GM21723 (cell line): ENCODE measurements around the gene IER5.

Experiments used
- ATAC-seq: cut with Tn5 transposase; IDR thresholded peaks from one replicate; pipeline ENCODE4 v1.9.1; 2021; ENCODE audit warnings: mild to moderate bottlenecking, moderate library complexity; ENCODE audit not compliant: unreplicated experiment

The IER5 gene

GRCh38 chr1:181131255-181131941 is 42.9 kb downstream of the IER5 start:
- peak; percentile 40 for ATAC-seq

GRCh38 chr1:181133441-181133951 is 45.0 kb downstream of the IER5 start:
- ATAC-seq = no peak

DNA sequence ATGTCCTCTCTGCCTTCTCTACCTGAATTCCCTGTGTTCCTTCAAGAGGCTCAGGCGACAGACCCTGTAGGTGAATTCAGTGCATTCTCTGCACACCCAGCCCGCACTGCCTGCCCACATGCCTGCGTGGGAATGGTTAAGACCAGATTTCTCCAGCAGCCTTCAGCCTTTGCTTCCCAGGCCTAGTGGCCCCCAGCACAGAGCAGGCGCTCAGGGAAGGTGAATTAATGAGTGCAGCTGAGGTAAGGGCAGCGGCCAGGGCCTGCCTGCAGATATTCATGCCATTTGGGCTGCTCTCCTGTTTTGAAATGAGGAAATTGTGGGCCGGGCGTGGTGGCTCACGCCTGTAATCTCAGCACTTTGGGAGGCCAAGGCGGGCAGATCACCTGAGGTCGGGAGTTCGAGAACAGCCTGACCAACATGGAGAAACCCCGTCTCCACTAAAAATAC is 45.5 kb downstream of the IER5 start:
- no peak for ATAC-seq

- peak; percentile 38 for ATAC-seq
These were observed 46.3 kb downstream of the IER5 start for GRCh38 chr1:181134543-181135436.

GRCh38 chr1:181135437-181135731 is 46.9 kb downstream of the IER5 start:
- ATAC-seq = no peak

DNA sequence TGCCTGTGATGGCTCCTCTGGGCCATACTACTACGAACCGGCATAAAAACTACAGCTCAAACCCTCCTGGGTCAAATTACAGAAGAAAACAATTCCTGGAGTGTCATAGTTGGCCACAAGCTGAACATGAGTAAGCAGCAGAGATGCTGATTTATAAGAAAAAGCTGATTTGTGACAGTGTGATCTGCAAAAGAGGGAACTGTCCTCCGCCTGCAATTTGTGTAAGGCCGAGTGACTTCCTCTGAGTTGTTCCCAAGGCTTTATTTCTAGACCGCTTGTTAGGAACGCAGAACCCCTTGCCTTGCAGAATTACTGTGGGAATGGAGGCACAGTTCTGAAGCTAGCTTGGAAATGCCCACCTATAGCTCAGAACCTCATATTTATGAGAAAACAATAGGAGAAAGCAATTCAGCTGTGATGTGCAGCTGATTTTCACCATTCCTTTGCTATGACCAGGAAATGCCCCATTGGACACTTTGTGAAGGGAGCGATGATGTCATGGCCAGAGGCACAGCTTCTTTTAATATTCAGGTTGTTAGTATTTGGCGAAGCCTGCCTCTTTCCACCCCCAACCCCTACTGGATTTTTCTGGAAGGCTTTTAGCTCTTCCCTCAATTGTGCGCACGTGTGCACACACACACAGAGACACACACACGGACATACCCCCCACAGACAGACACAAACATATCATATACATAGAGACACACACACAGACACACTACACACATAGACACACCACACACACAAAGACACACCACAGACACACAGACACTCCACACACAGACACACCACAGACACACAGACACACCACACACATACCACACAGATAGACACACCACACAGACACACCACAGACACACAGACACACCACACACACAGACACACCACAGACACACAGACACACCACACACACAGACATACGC is 47.6 kb downstream of the IER5 start:
- ATAC-seq = no peak

GRCh38 chr1:181136738-181137122 is 48.2 kb downstream of the IER5 start:
- no peak for ATAC-seq

- ATAC-seq = no peak
These were observed 48.8 kb downstream of the IER5 start for GRCh38 chr1:181137217-181137743.

DNA sequence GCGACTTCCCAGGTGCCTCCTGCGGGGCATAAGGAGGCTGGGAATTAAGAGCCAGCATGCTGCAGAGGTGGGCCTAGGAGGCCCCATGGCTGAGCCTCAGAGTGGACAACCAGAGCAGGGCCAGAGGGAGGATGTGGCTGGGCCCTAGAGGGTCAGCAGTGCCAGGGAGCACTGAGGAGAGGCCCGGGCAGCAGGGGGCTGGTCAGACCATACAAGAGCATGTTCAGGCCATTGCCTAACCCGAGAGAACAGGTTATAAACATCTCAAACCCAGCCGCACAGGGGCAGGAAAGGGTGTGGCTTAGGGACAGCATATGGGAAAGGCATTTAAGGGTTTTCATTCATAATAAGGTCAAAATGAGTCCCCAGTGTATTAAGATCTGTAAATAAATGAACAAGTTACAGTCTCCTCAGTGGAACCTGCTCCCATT is 51.1 kb downstream of the IER5 start:
- no peak for ATAC-seq

DNA sequence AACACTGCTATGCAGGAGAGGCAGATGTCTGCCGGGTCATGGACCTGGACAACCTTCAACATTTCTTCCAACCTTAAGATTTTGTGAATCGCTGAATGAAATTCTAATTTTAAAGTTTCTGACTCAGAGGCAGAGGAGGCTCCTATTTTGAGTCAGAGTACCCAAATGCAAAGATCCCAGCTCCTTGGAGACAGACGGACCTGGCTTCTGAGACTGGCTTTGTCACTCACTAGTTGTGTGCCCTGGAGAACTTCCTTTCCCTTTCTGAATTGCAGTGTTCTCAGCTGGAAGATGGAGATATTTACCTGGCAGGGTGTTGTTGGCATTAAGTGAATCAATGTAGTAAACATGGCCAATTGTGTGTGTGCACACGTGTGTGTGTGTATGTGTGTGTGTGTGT is 51.9 kb downstream of the IER5 start:
- no peak for ATAC-seq

- no peak for ATAC-seq
These were observed 52.4 kb downstream of the IER5 start for GRCh38 chr1:181140891-181141290.

DNA sequence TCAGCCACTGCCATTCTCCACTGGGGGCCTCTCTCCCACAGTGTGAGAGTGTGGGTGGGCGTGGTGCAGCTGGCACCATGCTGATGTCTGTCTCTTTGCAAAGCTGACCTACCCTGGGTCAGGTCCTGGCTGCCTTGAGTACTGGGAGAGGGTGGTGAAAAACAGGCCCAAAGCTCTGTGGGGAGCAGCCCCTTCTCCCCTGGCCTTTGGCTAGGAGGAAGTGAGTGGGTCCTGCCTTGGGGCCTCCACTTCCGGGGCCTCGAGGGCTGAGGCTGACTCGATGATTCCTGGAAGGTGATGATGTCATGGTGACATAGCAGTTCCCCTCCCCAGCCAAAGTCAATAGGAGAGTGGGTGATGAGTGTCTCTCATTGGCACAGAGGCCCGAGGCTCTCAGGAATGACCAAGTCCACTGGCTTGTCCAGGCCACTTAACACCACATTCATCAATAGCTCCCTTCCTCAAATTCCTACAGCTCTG is 53.0 kb downstream of the IER5 start:
- no peak for ATAC-seq
